T-helper 9 cell (primary cell): ENCODE measurements around the gene TBC1D16.
A peak's percentile ranks its signal among the peaks of the same experiment; 100 is the strongest.

Source experiments
- DNase-seq: peaks from one replicate; pipeline ENCODE4 v3.0.0-alpha.2; 2020
- total RNA-seq, 2 donors: gene quantifications; one replicate each; lab custom pipeline; 2026; lab: John Stamatoyannopoulos, UW

TBC1D16 gene
- 6.3 to 14.5 reads per million in 2 donors for total RNA-seq

- DNase-seq = no peak
Measured at GRCh38 chr17:80035687-80035936, at the start of gene TBC1D16. TSS of gene TBC1D16 (minus strand) at chr17:80035872. CDS start at chr17:80013547, 22,325 bp downstream.

- no peak for DNase-seq
Measured at GRCh38 chr17:80084773-80085172, 49.1 kb upstream of the TBC1D16 start.

- DNase-seq = no peak
Measured at GRCh38 chr17:80083136-80083661, 47.5 kb upstream of the TBC1D16 start.

GRCh38 chr17:80082403-80083135 is 46.9 kb upstream of the TBC1D16 start:
- DNase-seq = peak; percentile 37

GRCh38 chr17:80081596-80081995 is 45.9 kb upstream of the TBC1D16 start:
- DNase-seq = no peak

- no peak for DNase-seq
Measured at GRCh38 chr17:80080081-80080480, 44.4 kb upstream of the TBC1D16 start.

GRCh38 chr17:80072410-80072809 is 36.7 kb upstream of the TBC1D16 start:
- no peak for DNase-seq

- no peak for DNase-seq
Measured at GRCh38 chr17:80071116-80071841, 35.6 kb upstream of the TBC1D16 start.

GRCh38 chr17:80070375-80071115 is 34.9 kb upstream of the TBC1D16 start:
- no peak for DNase-seq

GRCh38 chr17:80068301-80069222 is 32.9 kb upstream of the TBC1D16 start:
- no peak for DNase-seq

GRCh38 chr17:80067393-80067986 is 31.8 kb upstream of the TBC1D16 start:
- DNase-seq = no peak

- DNase-seq = no peak
Measured at GRCh38 chr17:80065478-80066170, 30.0 kb upstream of the TBC1D16 start.

GRCh38 chr17:80064696-80065095 is 29.0 kb upstream of the TBC1D16 start:
- no peak for DNase-seq

GRCh38 chr17:80063830-80064585 is 28.3 kb upstream of the TBC1D16 start:
- no peak for DNase-seq

GRCh38 chr17:80061421-80061820 is 25.7 kb upstream of the TBC1D16 start:
- DNase-seq = no peak

- DNase-seq = no peak
Measured at GRCh38 chr17:80060644-80061043, 25.0 kb upstream of the TBC1D16 start.

GRCh38 chr17:80058311-80058955 is 22.8 kb upstream of the TBC1D16 start:
- no peak for DNase-seq

GRCh38 chr17:80055597-80055996 is 19.9 kb upstream of the TBC1D16 start:
- no peak for DNase-seq

GRCh38 chr17:80053102-80053501 is 17.4 kb upstream of the TBC1D16 start:
- no peak for DNase-seq

- DNase-seq = no peak
Measured at GRCh38 chr17:80051681-80052080, 16.0 kb upstream of the TBC1D16 start.
